GM19467 (cell line): ENCODE results near the gene BRAP.
"Not testable (repeated sequence)": the region's sequence is repeated elsewhere in the genome, so short reads cannot be mapped to it uniquely, and the experiment has no call there.

Experiments used
- ATAC-seq: cut with Tn5 transposase; IDR thresholded peaks from one replicate; pipeline ENCODE4 v1.9.1; 2021; ENCODE audit warnings: mild to moderate bottlenecking, moderate library complexity; ENCODE audit not compliant: unreplicated experiment

BRAP gene, protein sequence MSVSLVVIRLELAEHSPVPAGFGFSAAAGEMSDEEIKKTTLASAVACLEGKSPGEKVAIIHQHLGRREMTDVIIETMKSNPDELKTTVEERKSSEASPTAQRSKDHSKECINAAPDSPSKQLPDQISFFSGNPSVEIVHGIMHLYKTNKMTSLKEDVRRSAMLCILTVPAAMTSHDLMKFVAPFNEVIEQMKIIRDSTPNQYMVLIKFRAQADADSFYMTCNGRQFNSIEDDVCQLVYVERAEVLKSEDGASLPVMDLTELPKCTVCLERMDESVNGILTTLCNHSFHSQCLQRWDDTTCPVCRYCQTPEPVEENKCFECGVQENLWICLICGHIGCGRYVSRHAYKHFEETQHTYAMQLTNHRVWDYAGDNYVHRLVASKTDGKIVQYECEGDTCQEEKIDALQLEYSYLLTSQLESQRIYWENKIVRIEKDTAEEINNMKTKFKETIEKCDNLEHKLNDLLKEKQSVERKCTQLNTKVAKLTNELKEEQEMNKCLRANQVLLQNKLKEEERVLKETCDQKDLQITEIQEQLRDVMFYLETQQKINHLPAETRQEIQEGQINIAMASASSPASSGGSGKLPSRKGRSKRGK

DNA sequence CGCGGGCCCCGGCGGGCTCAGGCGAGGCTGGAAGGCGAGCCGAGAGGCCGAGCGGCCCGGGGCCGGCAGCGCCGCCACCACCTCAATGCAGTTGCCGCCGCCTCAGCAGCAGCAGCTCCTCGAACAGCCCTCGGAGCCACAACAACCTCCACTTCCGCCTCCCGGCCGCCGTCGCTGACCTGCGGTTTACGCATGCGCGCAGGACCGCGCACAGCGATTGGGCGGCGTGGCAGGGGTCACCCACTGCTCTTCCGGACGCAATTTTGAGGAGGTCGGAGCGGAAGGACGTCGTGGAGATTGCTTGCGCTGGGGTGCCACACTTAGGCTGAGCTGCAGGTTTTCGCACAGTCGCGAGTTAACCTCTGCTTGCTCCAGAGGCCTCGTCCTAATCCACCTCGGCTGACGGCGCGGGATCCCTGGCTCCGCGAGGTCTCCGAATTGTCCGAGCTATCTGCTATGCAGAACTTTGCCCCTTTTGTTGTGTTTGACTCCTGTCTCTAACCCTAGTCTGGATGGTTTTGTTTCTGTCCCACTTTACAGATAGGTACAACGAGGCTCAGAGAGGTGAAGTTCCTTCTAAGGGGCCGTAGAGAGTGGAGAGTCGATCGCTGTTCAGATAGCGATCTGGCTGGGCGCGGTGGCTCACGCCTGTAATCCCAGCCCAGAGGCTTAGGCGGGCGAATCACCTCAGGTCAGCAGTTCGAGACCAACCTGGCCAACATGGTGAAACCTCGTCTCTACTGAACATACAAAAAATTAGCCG, at the start of gene BRAP, which contains the start of gene ACAD10:
Gene BRAP (minus strand): TSS at position 146 of the 763 bp plus-strand sequence. CDS start 164 bp downstream, outside the sequence.
Gene ACAD10 (plus strand): TSS at position 243 of the 763 bp plus-strand sequence. CDS start 6,657 bp downstream, outside the sequence.
- peak; percentile 89 for ATAC-seq

DNA sequence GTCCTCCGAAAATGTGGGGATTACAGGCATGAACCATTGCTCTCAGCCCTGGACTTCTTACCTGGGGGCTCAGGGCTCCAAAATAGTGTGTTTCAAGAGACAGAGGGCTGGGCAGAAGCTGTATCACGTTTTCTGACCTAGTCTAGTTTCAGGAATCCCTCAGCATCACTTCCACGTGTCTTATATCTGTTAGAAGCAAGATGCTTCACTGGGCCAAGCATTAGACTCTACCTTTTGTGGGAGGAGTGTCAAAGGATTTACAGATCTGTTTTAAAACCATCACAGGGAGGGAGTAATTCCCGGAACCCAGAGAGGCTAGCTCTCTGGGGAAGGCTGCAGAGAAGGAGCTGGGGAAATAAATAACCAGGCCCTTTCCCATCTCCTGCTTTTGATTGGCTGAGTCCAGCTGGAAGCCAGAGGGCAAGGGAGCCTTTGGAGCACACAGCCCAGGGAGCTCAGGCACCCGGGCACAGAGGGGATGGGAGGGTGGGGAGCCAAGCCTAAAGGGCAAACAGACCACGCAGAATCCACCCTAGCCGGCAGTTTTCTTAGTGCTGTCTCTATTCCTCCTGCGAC, 47.7 kb upstream of the BRAP start:
- ATAC-seq = no peak

DNA sequence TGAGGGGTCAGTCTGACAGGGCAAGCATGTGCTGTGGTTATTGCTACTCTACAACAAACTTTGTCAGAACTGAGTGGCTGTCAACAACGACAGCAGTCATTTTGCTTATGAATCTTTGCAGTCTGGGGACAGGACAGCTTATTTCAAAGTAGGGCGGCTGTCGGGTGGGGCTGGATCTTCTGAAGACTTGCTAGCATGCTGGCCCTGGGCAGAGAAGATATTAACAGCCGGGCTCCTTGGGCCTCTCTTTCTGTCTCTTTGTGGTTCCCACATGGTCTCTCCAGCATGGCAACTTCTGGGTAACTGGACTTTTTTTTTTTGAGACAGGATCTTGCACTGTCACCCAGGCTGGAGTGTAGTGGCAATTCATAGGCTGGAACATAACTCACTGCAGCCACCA, 47.0 kb upstream of the BRAP start:
- no peak for ATAC-seq

DNA sequence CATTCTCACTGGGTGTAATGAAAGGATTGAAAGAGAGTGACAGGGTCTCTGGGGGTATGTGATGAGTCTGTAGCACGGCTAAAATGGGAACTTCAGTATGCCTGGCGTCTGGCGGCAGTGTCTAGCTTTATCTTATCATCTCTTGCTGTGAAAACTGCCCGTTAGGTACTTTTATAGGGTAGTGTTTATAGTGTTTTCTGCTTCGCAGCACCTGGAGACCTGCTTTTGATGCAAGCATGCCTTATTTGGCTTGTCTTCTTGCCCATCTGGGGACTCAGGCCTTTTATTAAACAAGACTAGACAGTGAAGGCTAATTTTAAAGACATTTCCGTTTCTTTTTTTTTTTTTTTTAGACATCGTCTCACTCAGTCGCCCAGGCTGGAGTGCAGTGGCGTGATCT, 44.7 kb upstream of the BRAP start:
- ATAC-seq = no peak

DNA sequence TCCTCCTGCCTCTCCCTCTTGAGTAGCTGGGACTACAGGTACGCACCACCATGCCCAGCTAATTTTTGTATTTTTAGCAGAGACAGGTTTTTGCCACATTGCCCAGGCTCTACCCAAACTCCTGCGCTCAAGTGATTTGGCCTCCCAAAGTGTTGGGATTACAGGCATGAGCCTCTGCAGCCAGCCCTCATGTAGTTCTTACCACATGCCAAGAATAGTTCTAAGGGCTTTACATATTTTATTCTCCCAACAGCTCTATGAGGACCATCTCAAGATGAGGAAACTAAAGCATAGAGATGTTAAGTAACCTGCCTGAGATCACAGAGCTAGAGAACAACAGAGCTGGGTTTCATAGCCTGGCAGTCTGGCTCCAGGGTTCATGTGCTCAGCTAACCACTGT, 43.0 kb upstream of the BRAP start:
- no peak for ATAC-seq

DNA sequence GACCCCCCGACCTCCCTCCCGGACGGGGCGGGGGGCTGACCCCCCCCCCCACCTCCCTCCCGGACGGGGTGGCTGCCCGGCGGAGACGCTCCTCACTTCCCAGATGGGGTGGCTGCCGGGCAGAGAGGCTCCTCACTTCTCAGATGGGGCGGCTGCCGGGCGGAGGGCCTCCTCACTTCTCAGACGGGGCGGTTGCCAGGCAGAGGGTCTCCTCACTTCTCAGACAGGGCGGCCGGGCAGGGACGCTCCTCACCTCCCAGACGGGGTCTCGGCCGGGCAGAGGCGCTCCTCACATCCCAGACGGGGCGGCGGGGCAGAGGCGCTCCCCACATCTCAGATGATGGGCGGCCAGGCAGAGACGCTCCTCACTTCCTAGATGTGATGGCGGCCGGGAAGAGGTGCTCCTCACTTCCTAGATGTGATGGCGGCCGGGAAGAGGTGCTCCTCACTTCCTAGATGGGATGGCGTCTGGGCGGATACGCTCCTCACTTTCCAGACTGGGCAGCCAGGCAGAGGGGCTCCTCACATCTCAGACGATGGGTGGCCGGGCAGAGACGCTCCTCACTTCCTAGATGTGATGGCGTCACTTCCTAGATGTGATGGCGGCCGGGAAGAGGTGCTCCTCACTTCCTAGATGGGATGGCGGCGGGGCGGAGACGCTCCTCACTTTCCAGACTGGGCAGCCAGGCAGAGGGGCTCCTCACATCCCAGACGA, 38.0 kb upstream of the BRAP start:
- not testable (repeated sequence) for ATAC-seq

DNA sequence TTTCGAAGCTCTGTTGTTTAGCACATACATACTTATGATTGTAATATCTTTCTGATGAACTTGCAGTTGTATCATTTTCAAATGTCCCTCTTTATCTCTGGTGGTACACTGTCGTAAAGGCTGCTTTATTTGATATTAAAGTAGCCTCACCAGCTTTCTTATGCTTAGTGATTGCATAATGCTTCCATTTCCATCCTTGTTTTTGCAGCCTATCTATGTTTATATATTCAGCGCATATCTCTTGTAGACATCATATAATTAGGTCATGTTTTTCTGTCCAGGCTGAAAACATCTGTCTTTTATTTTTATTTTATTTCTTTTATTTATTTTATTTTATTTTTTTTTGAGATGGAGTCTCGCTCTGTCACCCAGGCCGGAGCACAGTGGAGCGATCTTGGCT, 34.7 kb upstream of the BRAP start:
- no peak for ATAC-seq

DNA sequence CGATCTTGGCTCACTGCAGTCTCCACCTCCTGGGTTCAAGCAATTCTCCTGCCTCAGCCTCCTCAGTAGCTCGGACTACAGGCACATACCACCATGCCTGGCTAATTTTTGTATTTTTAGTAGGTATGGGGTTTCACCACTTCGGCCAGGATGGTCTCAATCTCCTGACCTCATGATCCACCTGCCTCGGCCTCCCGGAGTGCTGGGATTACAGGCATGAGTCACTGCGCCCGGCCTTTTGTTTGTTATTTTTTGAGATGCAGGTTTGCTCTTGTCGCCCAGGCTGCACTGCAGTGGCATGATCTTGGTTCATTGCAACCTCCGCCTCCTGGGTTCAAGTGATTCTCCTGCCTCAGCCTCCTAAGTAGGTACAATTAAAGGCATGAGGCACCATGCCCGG, 33.6 kb upstream of the BRAP start:
- not testable (repeated sequence) for ATAC-seq

DNA sequence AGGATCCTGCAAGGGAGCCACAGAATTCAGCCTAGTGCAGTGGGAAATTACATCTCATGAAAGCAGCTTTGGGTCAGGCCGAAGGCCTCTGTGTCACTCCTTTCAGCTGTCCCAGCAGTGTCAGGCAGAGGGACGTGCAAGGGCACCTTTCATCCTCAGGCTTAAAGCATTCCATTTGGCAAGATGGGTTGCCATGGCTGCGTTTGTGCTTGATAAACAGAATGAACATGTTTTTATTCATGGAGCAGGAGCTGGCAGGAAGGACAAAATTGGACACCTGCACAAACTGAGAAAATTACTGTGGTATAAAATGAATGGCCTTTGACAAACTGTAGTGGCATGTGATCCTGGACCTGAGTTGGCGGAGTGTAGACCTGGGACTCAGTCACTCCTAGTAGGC, 29.5 kb upstream of the BRAP start:
- no peak for ATAC-seq

DNA sequence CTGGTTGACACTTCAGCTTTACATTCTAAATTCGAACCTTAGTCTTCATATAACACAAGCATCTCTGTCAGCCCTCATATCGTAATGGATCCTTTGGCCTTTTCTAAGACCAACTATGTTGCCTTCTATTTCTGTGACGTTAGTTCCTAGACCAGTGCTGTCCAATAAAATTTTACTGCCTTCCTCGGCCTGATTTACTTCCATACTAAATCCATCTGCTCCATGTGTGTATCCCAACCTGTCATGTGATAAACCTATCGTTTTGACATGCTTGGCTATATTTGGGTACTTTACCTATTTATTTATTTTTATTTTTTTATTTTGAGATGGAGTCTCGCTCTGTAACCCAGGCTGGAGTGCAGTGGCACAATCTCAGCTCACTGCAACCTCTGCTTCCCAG, 20.4 kb upstream of the BRAP start:
- ATAC-seq = no peak

DNA sequence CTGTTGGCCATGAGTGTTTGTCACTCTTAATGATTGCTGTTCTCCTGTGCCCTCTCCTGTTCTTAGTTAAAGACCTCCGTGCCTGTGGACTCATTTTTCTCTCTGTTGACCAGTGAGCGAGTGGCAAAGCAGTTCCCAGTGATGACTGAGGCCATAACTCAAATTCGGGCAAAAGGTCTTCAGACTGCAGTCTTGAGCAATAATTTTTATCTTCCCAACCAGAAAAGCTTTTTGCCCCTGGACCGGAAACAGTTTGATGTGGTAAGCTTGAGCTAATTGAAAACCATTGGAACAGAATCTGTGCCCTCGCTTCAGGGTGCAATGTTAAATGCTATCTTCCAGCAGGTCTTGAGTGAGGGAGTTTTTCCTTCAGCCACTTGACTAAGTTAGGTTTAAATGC, 19.9 kb upstream of the BRAP start:
- no peak for ATAC-seq

DNA sequence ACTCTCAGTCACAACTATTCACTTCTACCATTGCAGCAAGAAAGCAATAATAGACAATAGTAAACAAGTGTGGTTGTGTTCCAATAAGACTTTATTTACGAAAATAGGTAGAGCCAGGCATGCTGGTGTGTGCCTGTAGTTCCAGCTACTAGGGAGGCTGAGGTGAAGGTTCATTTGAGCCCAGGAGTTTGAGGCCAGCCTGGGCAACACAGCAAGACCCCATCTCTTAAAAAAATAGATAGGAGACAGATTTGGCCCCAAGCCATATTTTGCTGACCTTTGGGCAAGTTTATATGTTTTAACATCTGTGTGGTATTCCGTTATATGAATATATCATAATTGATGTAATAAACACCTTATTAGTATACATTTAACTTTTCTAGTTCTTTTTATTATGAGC, 14.2 kb upstream of the BRAP start:
- ATAC-seq = no peak

DNA sequence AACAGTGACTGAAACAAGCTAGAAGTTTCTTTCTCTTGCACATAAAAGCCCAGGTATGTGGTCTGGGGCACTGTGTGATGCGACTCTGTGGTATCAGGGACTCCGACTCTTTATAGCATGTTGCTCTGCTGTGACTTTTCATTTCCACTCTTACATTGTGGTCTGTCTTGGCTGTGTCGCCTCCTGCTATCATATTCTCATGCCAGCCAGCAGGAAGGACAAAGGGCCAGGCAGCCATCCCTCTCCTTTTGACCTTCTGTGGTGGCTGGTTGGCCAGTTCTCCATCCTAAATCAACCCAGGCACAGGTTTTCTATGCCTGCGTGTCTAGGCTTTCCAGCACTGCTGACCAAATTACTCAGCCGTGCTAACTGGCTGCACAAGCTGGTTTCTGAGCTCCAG, 8.1 kb upstream of the BRAP start:
- ATAC-seq = no peak

DNA sequence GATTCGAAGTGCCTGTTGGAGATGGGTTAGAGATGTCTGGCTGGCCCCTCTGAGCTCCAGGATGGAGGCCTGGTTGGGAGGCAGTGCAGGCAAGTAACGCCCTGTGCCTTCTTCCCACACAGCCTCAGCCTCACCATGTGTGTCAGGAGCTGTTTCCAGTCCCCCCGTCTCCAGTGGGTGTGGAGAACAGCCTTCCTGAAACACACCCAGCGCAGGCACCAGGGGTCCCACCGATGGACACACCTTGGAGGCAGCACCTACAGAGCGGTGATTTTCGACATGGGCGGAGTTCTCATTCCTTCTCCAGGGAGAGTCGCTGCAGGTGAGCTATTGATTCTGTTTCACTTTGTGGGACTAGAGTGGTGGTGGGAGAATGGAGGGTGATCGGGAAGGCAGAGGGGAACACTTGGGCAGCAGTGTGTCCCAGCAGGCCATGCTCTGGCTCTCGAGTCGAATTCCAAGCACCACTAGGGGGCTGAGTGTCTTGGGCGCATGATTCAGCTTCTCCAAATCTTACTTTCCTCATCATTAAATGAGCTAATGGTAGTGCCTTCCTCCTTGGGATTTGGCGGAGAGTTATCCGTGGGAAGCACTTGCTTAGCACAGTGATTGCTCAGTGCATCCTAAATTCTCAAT, 6.9 kb upstream of the BRAP start:
- ATAC-seq = no peak

DNA sequence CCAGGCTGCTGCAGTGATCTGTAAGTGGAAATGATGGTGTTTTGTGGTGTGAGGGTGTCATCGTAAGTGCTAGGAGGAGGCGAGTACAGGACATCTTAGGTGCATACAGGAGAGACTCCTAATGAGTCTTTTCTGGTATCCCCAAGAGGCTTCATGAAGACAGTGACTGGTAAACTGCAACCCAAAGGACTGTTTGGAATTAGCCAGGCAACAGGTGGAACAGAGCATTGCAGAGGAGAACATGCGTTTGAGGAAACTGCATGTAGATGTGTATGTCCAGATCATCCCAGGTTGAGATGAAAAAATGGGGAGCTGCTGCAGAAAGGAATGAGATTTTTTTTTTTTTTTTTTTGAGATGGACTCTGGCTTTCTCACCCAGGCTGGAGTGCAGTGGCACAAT, 5.5 kb upstream of the BRAP start:
- no peak for ATAC-seq

DNA sequence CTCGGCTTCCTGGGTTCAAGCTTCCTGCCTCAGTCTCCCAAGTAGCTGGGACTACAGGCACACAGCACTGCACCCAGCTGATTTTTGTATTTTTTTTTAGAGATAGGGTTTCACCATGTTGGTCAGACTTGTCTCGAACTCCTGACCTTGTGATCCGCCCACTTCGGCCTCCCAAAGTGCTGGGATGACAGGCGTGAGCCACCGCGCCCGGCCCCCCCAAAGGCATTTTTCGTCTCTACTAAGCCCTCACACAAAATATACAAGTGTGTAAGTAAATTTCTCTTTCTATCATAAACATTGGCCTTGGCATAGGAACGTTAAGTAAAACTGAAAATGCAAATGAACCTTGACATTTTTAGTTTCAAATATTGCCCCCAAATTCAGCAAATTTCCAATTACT, 2.2 kb upstream of the BRAP start:
- ATAC-seq = no peak

DNA sequence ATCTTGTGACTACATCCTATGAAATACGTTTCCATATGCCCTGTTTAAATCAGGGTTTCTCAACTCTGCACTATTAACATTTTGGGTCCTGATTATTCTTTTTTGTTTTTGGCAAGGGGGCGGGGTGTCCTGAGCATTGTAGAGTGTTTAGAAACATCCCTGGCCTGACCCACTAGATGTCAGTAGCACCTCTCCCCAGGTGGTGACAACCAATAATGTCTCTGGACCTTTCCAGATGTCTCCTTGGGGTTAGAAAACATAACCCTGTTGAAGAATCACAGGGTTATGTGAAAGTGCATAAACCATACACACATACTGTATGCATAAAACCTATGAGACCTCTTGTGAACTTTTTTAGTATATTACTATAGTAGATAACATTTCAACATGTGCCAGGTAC, 1.5 kb upstream of the BRAP start:
- no peak for ATAC-seq

DNA sequence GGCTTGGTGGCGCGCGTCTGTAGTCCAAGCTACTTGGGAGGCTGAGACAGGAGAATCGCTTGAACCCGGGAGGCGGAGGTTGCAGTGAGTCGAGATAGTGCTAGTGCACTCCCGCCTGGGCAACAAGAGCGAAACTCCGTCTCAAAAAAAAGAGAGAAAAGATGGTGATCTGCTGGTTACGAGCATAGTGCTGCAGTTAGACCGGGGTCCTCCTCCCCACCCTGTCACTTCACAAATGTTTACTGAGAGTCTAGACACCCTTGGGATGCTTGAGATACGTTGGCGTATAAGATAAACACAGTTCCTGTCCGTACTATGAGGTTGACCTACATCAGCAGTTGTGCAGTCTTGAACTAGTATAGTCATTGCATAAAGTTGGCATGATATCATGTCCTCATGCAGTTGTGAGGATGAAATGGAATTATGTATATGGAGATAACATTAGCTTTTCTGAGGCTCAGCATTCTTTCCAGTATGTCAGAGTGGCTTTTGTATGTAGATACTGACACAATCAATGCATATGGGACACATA, 884 bp upstream of the BRAP start:
- no peak for ATAC-seq

DNA sequence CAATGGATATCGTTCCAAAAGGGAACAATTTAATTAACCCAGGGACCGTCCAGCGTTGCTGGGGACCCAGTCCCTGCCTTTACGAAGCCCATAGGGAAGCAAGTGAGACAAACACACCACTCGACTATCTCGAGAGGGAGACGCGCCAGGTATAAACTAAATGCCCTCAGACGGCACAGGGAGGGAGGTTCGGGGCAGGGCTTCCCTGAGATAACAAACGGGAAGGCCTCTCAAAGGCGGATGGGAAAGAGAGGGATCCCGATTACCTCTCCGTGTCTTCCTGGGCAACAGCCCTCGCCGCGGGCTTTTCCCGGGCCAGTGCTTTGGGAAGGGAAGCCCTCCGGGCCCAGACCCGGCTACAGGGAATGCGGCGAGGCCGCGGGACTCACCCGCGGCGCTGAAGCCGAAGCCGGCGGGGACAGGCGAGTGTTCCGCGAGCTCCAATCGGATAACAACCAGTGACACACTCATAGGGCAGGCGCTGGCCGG, 390 bp downstream of the BRAP start:
- peak; percentile 13 for ATAC-seq
